ENCODE results near the gene LIN7A. TPM values are rescaled to one million over a fixed set of nuclear protein-coding genes. Genes with fewer than 3 reads are reported as not detected.

LIN7A gene
- total RNA-seq, 2 donors from 2014 or later = not detected

DNA sequence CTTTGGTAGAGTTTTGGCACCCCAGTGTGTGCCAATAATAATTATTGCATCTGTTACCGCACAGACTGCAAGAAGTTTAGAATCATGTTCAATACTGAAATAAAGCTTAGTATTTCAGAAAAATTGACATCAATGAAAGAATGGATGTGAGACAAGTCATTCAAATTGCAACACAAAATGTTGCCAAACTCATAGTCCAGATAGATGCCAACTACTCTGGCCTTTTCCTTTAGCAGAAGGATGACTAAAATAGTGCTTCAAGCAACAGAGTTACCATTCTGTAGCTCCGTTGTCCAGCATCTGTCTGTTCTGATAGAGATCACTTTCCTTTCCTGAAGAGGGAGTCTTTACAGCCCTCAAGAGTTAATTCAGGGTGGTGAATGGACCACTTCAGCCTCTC, 77.5 kb downstream of the LIN7A start:
- H3K9me3 Mint-ChIP-seq = peaks cover 3% of the 10 kb centered on the region
- no peak overlapping the region for H3K4me3 Mint-ChIP-seq
- H3K27me3 Mint-ChIP-seq = no peaks in the 10 kb centered on the region
- H3K4me1 Mint-ChIP-seq = no peaks in the 10 kb centered on the region
- no peaks in the 10 kb centered on the region for H3K36me3 Mint-ChIP-seq (ENCODE audit: low read depth)
- no peak for ATAC-seq (replicated peaks)
- no peak overlapping the region for H3K27ac Mint-ChIP-seq

DNA sequence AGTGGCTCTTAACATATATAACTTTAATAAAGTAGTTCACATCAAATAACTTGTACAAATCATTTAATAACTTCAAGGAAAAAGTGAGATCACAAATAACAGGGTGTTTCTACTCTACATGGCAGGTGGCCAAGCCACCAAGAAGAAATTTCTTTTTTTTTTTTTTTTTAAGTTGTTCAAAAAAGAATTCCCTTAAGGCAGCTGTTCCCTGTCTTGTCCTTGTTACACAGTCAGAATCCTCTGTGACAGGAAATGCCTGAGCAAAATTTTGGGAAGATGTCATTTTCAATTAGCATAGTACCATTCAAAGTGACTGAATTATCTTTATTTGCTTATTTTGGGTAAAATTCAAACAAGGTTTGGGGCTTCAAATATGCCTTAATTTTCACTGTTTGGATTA, 79.4 kb downstream of the LIN7A start:
- H3K9me3 Mint-ChIP-seq = peaks cover 3% of the 10 kb centered on the region
- no peak for ATAC-seq (replicated peaks)
- H3K4me3 Mint-ChIP-seq = no peak overlapping the region
- H3K36me3 Mint-ChIP-seq (ENCODE audit: low read depth) = no peaks in the 10 kb centered on the region
- H3K4me1 Mint-ChIP-seq = no peaks in the 10 kb centered on the region
- no peaks in the 10 kb centered on the region for H3K27me3 Mint-ChIP-seq
- no peak overlapping the region for H3K27ac Mint-ChIP-seq

DNA sequence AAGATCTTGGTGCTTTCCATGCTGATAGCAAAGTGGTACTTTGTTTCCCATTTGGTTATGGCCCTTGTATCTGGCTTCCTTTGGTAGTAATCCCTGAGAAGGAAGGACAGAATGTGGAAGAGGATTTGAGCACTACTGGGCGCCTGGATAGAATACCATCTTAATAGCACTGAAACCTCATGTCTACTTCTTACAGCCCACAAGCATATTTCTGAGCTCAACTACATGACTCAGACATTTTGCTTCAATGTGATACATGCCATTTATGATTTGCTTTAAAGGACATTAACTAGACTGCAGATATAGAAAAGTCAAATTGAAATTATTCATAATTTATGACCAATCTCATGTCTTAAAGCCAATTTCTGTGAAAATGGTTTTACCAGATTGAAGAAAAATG, 80.4 kb downstream of the LIN7A start:
- ATAC-seq (replicated peaks) = no peak
- Mint-ChIP-seq H3K27me3 (no peaks in the 10 kb centered on the region), H3K4me3 (no peak overlapping the region), H3K9me3 (peaks cover 3% of the 10 kb centered on the region), H3K36me3 (ENCODE audit: low read depth) (no peaks in the 10 kb centered on the region), H3K27ac (no peak overlapping the region), H3K4me1 (no peaks in the 10 kb centered on the region)

DNA sequence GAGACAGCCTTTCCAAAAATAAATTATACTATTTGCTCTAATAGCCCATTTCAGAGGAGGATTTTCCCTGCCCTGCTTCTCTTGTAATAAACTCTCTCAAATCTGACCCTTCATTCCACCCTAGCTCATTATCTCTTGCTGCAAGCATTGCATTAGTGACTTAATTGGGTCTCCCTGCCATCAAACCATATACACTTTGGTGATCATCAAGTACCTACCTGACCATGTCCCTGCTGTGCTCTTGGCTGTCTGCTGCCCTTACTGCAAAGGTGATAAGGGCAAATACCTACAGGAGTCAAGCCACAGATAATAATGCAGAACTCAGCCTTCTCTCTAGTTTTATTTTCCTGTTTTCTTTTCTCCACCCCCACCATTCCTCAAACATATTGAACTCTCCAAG, 88.4 kb downstream of the LIN7A start:
- Mint-ChIP-seq H3K36me3 (ENCODE audit: low read depth) (no peaks in the 10 kb centered on the region), H3K27me3 (no peaks in the 10 kb centered on the region), H3K9me3 (no peaks in the 10 kb centered on the region), H3K4me3 (no peak overlapping the region), H3K4me1 (no peaks in the 10 kb centered on the region), H3K27ac (no peak overlapping the region)
- ATAC-seq (replicated peaks) = no peak

DNA sequence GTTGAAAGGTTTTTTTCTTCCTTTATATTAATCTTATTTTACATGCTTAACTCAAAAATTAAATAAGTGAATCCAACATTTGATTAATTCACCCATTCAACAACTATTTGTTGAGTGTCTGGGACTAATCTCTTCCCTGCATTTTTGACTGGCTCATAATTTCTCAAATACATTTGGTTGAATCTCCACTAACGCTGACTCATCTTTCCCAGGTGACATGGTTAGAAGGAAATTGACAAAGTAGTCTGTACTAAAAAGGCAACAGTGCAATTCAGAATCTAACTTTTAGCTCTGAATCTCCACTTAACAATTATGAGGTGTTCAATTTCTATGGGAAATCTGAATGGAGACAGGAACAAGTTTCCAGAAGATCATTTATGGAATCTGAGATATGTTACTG, 88.9 kb downstream of the LIN7A start:
- H3K27me3 Mint-ChIP-seq = no peaks in the 10 kb centered on the region
- H3K4me1 Mint-ChIP-seq = no peaks in the 10 kb centered on the region
- H3K9me3 Mint-ChIP-seq = no peaks in the 10 kb centered on the region
- no peak overlapping the region for H3K4me3 Mint-ChIP-seq
- no peak overlapping the region for H3K27ac Mint-ChIP-seq
- ATAC-seq (replicated peaks) = no peak
- no peaks in the 10 kb centered on the region for H3K36me3 Mint-ChIP-seq (ENCODE audit: low read depth)

DNA sequence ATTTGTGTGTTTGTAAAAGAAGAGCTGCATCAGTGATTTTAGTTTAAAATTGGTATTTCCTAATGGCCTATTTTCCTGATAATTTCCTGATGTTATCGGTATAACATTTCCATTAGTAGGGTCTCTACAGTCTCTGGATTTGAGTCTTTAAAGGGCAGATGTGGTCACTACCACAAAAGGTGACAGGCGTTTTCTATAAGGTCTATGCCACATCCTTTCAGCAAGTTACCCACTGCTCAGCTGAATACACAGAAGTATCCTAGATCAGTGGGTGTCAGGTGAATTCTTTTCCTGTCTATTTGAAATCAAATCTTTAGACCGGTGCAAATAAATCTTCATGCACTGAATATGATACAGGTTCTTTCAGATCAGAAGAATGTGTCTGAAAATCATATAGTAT, 90.2 kb downstream of the LIN7A start:
- H3K36me3 Mint-ChIP-seq (ENCODE audit: low read depth) = no peaks in the 10 kb centered on the region
- no peak for ATAC-seq (replicated peaks)
- no peaks in the 10 kb centered on the region for H3K9me3 Mint-ChIP-seq
- no peak overlapping the region for H3K4me3 Mint-ChIP-seq
- no peak overlapping the region for H3K27ac Mint-ChIP-seq
- no peaks in the 10 kb centered on the region for H3K27me3 Mint-ChIP-seq
- no peaks in the 10 kb centered on the region for H3K4me1 Mint-ChIP-seq

DNA sequence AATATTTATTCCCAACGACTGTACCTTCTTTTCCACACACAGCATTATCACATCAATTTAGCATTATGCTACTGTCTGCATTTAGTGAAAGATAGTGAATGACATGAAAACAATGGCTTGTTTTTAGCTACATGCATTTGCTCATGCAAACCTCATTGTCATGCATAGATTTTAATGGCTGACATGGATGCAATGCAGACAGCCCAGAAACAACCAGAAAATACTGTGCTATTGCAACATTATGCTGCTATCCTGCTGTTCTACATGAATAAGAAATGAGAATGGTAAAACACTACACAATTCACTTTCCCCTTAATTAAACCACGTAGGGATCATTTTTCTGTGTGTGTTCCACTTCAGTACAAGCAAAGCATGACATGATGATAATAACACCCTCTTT, 90.8 kb downstream of the LIN7A start:
- Mint-ChIP-seq H3K27me3 (no peaks in the 10 kb centered on the region), H3K36me3 (ENCODE audit: low read depth) (no peaks in the 10 kb centered on the region), H3K27ac (no peak overlapping the region), H3K4me1 (no peaks in the 10 kb centered on the region), H3K9me3 (no peaks in the 10 kb centered on the region), H3K4me3 (no peak overlapping the region)
- no peak for ATAC-seq (replicated peaks)

DNA sequence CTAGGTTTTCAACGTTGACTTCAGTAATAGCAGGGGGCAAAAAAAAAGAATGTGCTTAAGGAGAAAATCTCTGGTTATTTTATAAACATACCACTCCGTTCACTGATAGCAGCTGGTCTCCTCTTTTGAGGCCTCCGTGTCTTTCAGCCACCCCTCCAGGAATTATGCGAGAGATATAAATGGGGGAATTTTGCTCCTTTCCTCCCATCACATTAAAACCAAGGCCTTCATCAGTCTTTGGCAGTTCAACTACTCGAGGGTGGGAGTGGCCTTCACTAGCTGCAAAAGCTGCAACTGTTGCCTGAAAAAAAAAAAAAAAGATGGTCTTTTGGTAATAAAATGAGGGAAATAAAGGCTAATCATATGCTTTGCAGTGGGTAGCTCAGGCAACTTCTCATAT, 92.1 kb downstream of the LIN7A start:
- Mint-ChIP-seq H3K27me3 (no peaks in the 10 kb centered on the region), H3K36me3 (ENCODE audit: low read depth) (no peaks in the 10 kb centered on the region), H3K9me3 (no peaks in the 10 kb centered on the region), H3K4me3 (no peak overlapping the region), H3K4me1 (no peaks in the 10 kb centered on the region), H3K27ac (no peak overlapping the region)
- no peak for ATAC-seq (replicated peaks)

DNA sequence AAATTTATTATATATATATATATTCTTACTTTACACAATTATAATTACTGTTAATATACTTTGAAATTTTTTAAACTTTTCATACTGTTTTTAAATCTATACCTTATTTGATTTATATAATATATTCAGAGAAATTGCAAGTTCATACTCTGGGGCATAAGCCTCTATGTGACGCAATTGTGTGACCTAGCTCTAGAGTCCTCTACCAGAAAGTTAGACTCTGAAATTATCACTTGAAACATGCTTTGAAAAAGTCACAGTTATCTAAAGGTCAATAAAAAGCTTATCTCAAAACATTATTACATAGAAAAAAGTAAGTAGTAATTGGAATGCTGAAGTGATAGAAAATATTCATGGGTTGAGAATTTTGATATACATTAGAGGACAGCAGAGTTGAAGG, 93.8 kb downstream of the LIN7A start:
- Mint-ChIP-seq H3K4me3 (no peak overlapping the region), H3K9me3 (no peaks in the 10 kb centered on the region), H3K36me3 (ENCODE audit: low read depth) (no peaks in the 10 kb centered on the region), H3K4me1 (no peaks in the 10 kb centered on the region), H3K27ac (no peak overlapping the region), H3K27me3 (no peaks in the 10 kb centered on the region)
- ATAC-seq (replicated peaks) = no peak

DNA sequence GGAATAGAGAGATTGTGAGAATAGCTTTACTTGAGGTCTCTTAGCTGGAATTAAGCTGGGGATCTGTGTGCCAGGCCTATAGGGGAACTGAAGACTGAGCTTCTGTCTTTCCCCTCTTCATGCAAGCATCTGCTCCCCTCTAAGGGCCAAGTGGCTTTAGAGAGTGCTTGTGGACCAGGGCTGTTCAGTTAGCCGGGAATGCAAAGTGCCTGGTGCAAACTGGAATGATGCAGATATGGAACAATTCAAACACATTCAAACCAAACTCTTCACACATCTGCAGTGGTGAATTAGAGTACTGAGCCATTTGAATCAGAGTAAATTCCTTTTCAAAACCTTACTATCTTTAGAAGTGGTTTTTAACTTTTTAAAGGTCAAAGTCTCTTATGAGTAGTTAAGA, 99.0 kb downstream of the LIN7A start:
- no peak for ATAC-seq (replicated peaks)
- H3K27ac Mint-ChIP-seq = no peak overlapping the region

DNA sequence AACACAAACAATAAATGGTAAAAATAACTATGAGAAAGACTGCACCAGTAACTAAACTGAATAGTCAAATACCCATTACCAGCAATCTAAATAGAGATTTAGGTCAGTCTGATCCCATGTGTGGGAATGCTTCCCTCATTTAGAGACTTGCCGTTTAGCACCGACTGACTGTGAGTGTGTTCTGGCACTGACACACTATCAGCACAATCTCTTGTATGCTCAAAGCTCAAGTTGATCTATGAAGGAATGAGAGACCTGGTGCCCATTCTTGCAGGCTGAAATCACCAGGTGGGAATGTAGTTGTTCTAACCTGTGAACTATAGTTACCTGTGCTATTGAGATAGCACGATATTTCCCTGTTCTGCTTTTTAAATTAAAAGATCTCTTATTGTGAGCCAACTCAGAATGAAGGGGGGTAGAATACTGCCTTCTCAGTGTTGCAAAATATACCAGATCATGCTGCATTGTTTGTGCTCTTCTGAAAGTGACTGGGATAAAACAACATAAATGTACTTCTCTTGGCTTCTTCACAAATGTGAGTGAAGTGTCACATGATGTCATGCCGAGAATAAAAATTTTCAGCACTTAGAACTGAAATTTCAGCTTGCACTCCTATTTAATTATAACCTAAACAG, 99.6 kb downstream of the LIN7A start:
- Mint-ChIP-seq H3K27ac (no peak overlapping the region), H3K4me3 (no peak overlapping the region), H3K36me3 (ENCODE audit: low read depth) (no peaks in the 10 kb centered on the region), H3K27me3 (no peaks in the 10 kb centered on the region), H3K9me3 (peaks cover 6% of the 10 kb centered on the region), H3K4me1 (no peaks in the 10 kb centered on the region)
- ATAC-seq (replicated peaks) = no peak

More for the DNA sequence above, 99.0 kb downstream of the LIN7A start:
- H3K9me3 Mint-ChIP-seq = peaks cover 6% of the 10 kb centered on the region
- no peaks in the 10 kb centered on the region for H3K4me1 Mint-ChIP-seq
- H3K36me3 Mint-ChIP-seq (ENCODE audit: low read depth) = no peaks in the 10 kb centered on the region
- H3K27me3 Mint-ChIP-seq = no peaks in the 10 kb centered on the region
- H3K4me3 Mint-ChIP-seq = no peak overlapping the region

DNA sequence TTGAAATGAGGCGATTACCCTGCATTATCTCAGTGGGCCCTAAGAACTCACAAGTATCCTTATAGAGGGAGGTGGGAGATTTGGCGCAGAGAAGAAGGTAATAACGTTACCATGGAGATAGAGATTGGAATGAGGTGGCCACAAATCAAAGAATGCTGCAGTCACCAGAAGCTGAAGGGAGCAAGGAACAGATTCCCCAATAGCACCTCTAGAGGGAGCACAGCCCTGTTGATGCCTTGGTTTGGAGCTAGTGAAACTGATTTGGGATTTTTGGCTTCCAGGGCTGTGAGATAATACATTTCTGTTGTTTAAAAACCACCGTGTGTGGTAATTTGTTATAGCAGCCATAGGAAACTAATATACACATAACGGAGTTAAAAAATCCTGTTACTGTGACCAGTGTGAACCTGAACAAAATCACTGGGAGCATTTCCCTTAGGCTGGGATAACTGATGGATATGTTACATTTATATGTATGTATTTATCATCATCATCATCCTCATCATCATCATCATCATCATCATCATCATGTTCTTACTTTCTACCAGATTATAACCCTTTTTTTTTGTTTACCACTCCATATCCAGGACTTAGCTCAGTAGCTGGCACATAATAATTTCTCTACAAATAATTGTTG, 100.3 kb downstream of the LIN7A start:
- Mint-ChIP-seq H3K27ac (no peak overlapping the region), H3K27me3 (no peaks in the 10 kb centered on the region), H3K4me3 (no peak overlapping the region), H3K9me3 (peaks cover 6% of the 10 kb centered on the region), H3K36me3 (ENCODE audit: low read depth) (no peaks in the 10 kb centered on the region), H3K4me1 (no peaks in the 10 kb centered on the region)
- no peak for ATAC-seq (replicated peaks)

DNA sequence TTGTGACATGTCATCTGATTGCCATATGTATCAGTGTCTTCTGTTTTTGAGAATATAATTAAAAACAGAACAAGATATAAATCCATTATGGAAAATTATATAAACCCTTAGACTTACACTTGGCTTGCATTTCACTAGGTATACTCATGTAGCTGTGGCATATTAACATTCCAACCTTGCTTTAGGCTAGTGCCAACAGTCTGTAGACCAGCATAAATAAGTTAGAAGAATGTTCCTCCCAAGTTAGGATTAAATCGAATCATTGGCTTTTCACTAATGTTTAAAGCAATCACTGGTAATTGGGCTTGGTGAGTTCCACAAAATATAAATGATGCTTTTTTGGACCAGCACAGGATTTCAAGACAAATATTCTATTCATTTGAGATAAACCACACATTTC, 103.0 kb downstream of the LIN7A start:
- Mint-ChIP-seq H3K36me3 (ENCODE audit: low read depth) (no peaks in the 10 kb centered on the region), H3K9me3 (peaks cover 15% of the 10 kb centered on the region), H3K4me3 (no peak overlapping the region), H3K4me1 (no peaks in the 10 kb centered on the region), H3K27ac (no peak overlapping the region), H3K27me3 (no peaks in the 10 kb centered on the region)
- ATAC-seq (replicated peaks) = no peak

DNA sequence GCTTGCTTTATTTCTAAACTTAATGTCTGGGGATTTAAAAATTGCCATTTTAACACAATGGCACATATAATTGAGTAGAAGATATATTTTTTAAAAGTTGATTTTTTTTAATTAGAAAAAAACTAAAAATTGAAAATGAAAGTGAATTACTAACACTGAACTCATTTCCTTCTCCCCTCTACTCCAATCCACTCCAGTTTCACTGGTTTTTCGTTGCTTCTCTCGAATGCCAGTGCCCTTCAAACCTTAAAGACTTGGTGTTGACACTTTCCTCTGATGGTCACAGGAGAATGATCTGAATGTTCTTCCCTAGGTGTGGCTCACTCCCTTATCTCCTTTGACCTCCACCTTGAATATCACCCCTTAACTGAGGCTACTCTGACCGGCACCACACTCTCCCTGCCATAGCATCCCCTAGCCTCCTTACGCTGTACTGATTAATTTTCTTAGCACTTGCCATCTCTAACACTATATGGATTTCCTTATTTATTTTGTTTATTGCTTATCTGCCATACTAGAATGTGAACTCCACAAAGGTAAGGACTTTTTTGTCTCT, 107.1 kb downstream of the LIN7A start:
- H3K4me1 Mint-ChIP-seq = no peaks in the 10 kb centered on the region
- H3K27ac Mint-ChIP-seq = no peak overlapping the region
- no peak for ATAC-seq (replicated peaks)
- H3K36me3 Mint-ChIP-seq (ENCODE audit: low read depth) = no peaks in the 10 kb centered on the region
- H3K9me3 Mint-ChIP-seq = peaks cover 16% of the 10 kb centered on the region
- H3K4me3 Mint-ChIP-seq = no peak overlapping the region
- no peaks in the 10 kb centered on the region for H3K27me3 Mint-ChIP-seq

DNA sequence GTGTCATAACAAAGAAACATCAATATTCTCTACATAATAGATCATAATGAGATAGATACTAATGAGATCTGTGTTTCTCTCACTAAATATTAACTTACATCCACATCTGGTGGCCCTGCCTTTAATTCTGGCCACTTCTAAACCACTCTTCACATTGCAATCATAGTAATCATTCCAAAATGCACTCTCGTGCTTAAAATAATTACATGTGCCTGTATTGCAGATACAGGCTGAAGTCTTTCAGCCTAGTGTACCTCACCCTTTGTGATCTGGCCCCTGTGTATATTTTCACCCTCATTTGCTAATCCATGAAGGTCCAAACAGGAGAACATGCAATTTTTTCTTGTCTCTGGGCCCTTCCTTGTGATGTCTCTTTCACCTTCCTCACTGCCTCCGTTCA, 108.0 kb downstream of the LIN7A start:
- Mint-ChIP-seq H3K27me3 (no peaks in the 10 kb centered on the region), H3K36me3 (ENCODE audit: low read depth) (no peaks in the 10 kb centered on the region), H3K9me3 (peaks cover 16% of the 10 kb centered on the region), H3K4me1 (no peaks in the 10 kb centered on the region), H3K4me3 (no peak overlapping the region), H3K27ac (no peak overlapping the region)
- no peak for ATAC-seq (replicated peaks)
